Measurements from ENCODE around the gene PCDHGB3. TPM values are rescaled to one million over a fixed set of nuclear protein-coding genes. Genes with fewer than 3 reads are reported as not detected.
"Not testable (repeated sequence)": the region's sequence is repeated elsewhere in the genome, so short reads cannot be mapped to it uniquely, and the experiment has no call there.

PCDHGB3 gene
- total RNA-seq, 1 experiment from 2014 or later = 1.2 TPM

GRCh38 chr5:141412854-141413539 is 43.0 kb downstream of the PCDHGB3 start, which contains the start of gene PCDHGA10:
Gene PCDHGA10 (plus strand): TSS chr5:141412987. CDS start chr5:141413176, 189 bp downstream.
- no TSS peak for BruUV-seq (replicated peaks)
- peaks cover 24% of the 10 kb centered on the region for H3K4me1 Mint-ChIP-seq (ENCODE audit: low read depth, unreplicated experiment)
- no peak within 1 kb of the TSS for H3K4me3 Mint-ChIP-seq (ENCODE audit: low read depth, unreplicated experiment)
- H3K9me3 Mint-ChIP-seq (ENCODE audit: low read depth, unreplicated experiment) = peaks cover 16% of the 10 kb centered on the region
- intact Hi-C loops (cut with micrococcal nuclease; ENCODE audit: unreplicated experiment) = no loop called here
- CTCF ChIA-PET = no interaction called here
- TF ChIP-seq CTCF (IDR thresholded peaks at IDR 0.05; ENCODE audit: unreplicated experiment) = no peak
- H3K36me3 Mint-ChIP-seq (ENCODE audit: insufficient read depth, unreplicated experiment) = peaks cover 28% of the 10 kb centered on the region
- no peak within 1 kb of the TSS for H3K27ac Mint-ChIP-seq (ENCODE audit: unreplicated experiment)
- no peaks in the 10 kb centered on the region for H3K27me3 Mint-ChIP-seq (ENCODE audit: unreplicated experiment)
- DNase-seq = no peak

- intact Hi-C loops (cut with micrococcal nuclease; ENCODE audit: unreplicated experiment) = no loop called here
- BruUV-seq (replicated peaks) = no TSS peak
Measured at GRCh38 chr5:141413540-141414069, 43.6 kb downstream of the PCDHGB3 start.

GRCh38 chr5:141414548-141415274 is 44.7 kb downstream of the PCDHGB3 start:
- H3K27ac Mint-ChIP-seq (ENCODE audit: unreplicated experiment); H3K4me3 Mint-ChIP-seq (ENCODE audit: low read depth, unreplicated experiment); CTCF ChIA-PET; H3K27me3 Mint-ChIP-seq (ENCODE audit: unreplicated experiment); BruUV-seq (replicated peaks); intact Hi-C loops (cut with micrococcal nuclease; ENCODE audit: unreplicated experiment); DNase-seq: not testable (repeated sequence)
- H3K36me3 Mint-ChIP-seq (ENCODE audit: insufficient read depth, unreplicated experiment) = peaks cover 36% of the 10 kb centered on the region
- H3K9me3 Mint-ChIP-seq (ENCODE audit: low read depth, unreplicated experiment) = peaks cover 20% of the 10 kb centered on the region
- H3K4me1 Mint-ChIP-seq (ENCODE audit: low read depth, unreplicated experiment) = peaks cover 15% of the 10 kb centered on the region

More at GRCh38 chr5:141413540-141414069, 43.6 kb downstream of the PCDHGB3 start:
- CTCF ChIA-PET = no interaction called here
- H3K27me3 Mint-ChIP-seq (ENCODE audit: unreplicated experiment) = no peaks in the 10 kb centered on the region
- peaks cover 20% of the 10 kb centered on the region for H3K4me1 Mint-ChIP-seq (ENCODE audit: low read depth, unreplicated experiment)
- H3K36me3 Mint-ChIP-seq (ENCODE audit: insufficient read depth, unreplicated experiment) = peaks cover 29% of the 10 kb centered on the region
- DNase-seq = no peak
- no peak for TF ChIP-seq CTCF (IDR thresholded peaks at IDR 0.05; ENCODE audit: unreplicated experiment)
- no peak overlapping the region for H3K4me3 Mint-ChIP-seq (ENCODE audit: low read depth, unreplicated experiment)
- peaks cover 20% of the 10 kb centered on the region for H3K9me3 Mint-ChIP-seq (ENCODE audit: low read depth, unreplicated experiment)
- no peak overlapping the region for H3K27ac Mint-ChIP-seq (ENCODE audit: unreplicated experiment)

- Mint-ChIP-seq H3K9me3 (ENCODE audit: low read depth, unreplicated experiment) (peaks cover 21% of the 10 kb centered on the region), H3K4me1 (ENCODE audit: low read depth, unreplicated experiment) (peaks cover 11% of the 10 kb centered on the region), H3K36me3 (ENCODE audit: insufficient read depth, unreplicated experiment) (peaks cover 34% of the 10 kb centered on the region)
- H3K27me3 Mint-ChIP-seq (ENCODE audit: unreplicated experiment); BruUV-seq (replicated peaks); CTCF ChIA-PET; H3K27ac Mint-ChIP-seq (ENCODE audit: unreplicated experiment); H3K4me3 Mint-ChIP-seq (ENCODE audit: low read depth, unreplicated experiment); intact Hi-C loops (cut with micrococcal nuclease; ENCODE audit: unreplicated experiment); DNase-seq: not testable (repeated sequence)
Measured at GRCh38 chr5:141415275-141415618, 45.2 kb downstream of the PCDHGB3 start.

GRCh38 chr5:141417494-141418172 is 47.6 kb downstream of the PCDHGB3 start, which contains the start of gene PCDHGB7:
Gene PCDHGB7 (plus strand): TSS chr5:141417677. CDS start chr5:141417860, 183 bp downstream.
- not testable (repeated sequence) for H3K4me1 Mint-ChIP-seq (ENCODE audit: low read depth, unreplicated experiment); BruUV-seq (replicated peaks); H3K27me3 Mint-ChIP-seq (ENCODE audit: unreplicated experiment)
- TF ChIP-seq CTCF (IDR thresholded peaks at IDR 0.05; ENCODE audit: unreplicated experiment) = peak; percentile 75
- H3K36me3 Mint-ChIP-seq (ENCODE audit: insufficient read depth, unreplicated experiment) = peaks cover 37% of the 10 kb centered on the region
- intact Hi-C loops (cut with micrococcal nuclease; ENCODE audit: unreplicated experiment) = loop anchor here (1.0 kb wide), 2 partner anchors 107 to 141 kb away; no protein-coding TSS in a partner anchor
- H3K4me3 Mint-ChIP-seq (ENCODE audit: low read depth, unreplicated experiment) = peak within 1 kb of the TSS; percentile 69
- H3K27ac Mint-ChIP-seq (ENCODE audit: unreplicated experiment) = peak within 1 kb of the TSS; percentile 66
- peaks cover 20% of the 10 kb centered on the region for H3K9me3 Mint-ChIP-seq (ENCODE audit: low read depth, unreplicated experiment)
- peak; percentile 88 for DNase-seq
- CTCF ChIA-PET = interaction anchor here (0.6 to 1.7 kb wide), 14 partner anchors 9 to 202 kb away, joined by 3 to 14 read pairs (median 5); partner anchors contain the start of genes DIAPH1, PCDHB14, PCDHGA9 and PCDHGB5

Measured in Calu3 (cell line).